K562 (cell line): ENCODE results near the gene RAE1. TPM values are rescaled to one million over a fixed set of nuclear protein-coding genes. Genes with fewer than 3 reads are reported as not detected.

Experiments
- ATAC-seq: fragments of 200-7000 bp; cut with Tn5 transposase; 3 replicates; pipeline ENCODE4 v1.9.1; 2020; ENCODE audit warnings: moderate library complexity
- BruUV-seq: library from RNA; stranded (reverse); fragments of 400-500 nt; replicated peaks from 2 replicates; lab custom pipeline; 2021; lab: Mats Ljungman, UMichigan
- CTCF ChIA-PET: fragments of 300-600 bp; formaldehyde crosslinking; extraction: SDS; loops from one replicate; lab custom pipeline; 2021; ENCODE audit warnings: low intra/inter-chr PET ratio; lab: Yijun Ruan, JAX
- POLR2A ChIA-PET: fragments of 300-600, 350-650 bp; sonication (Branson Sonifier 250); formaldehyde crosslinking; extraction: SDS; loops from one replicate; lab custom pipeline; 2021; ENCODE audit warnings: antibody characterized with exemption, inconsistent platforms; lab: Yijun Ruan, JAX
- DNase-seq, 4 experiments: peaks; one replicate each; pipeline versions ENCODE4 v3.0.0 to v3.0.0-alpha.2; 2011 to 2018; ENCODE audit warnings: low spot score in 3 of 4, mixed read lengths in 3 of 4; ENCODE audit errors: extremely low read depth in 1 of 4
- FAIRE-seq: peaks from 2 replicates; lab custom pipeline; 2011; peaks lifted over from hg19 to GRCh38; lab: Jason Lieb, UNC
- H2AFZ ChIP-seq: 2 replicates; pipeline ENCODE4 v1.6.0; 2011; ENCODE audit warnings: low read depth, low read length, control low read depth, inconsistent platforms
- H3K27ac ChIP-seq: fragments of 200-600 bp; 3 replicates; pipeline ENCODE4 v1.8.0; 2011; ENCODE audit warnings: low read depth, mild to moderate bottlenecking, control low read depth, inconsistent platforms, low read length, moderate library complexity, mixed read lengths; ENCODE audit errors: extremely low read depth
- H3K27me3 ChIP-seq, 2 experiments: fragments of 300-600 bp in 1 of 2; 2 replicates in 1 of 2; 3 replicates in 1 of 2; pipeline versions ENCODE4 v1.6.0 to v1.8.0; 2011; ENCODE audit warnings: inconsistent platforms in 2 of 2, low read length in 2 of 2, mild to moderate bottlenecking in 1 of 2, mixed read lengths in 1 of 2, moderate library complexity in 1 of 2; ENCODE audit not compliant: control insufficient read depth in 2 of 2, insufficient read depth in 2 of 2
- H3K36me3 ChIP-seq: fragments of 300-600 bp; 3 replicates; pipeline ENCODE4 v1.8.0; 2011; ENCODE audit warnings: mild to moderate bottlenecking, low read length, inconsistent platforms; ENCODE audit not compliant: control insufficient read depth, insufficient read depth
- H3K4me1 ChIP-seq, 2 experiments: fragments of 200-600 bp in 1 of 2; replicated peaks in 1 of 2; 2 replicates in 1 of 2; 3 replicates in 1 of 2; pipeline versions ENCODE4 v1.5.1 to v1.8.0; 2011; ENCODE audit warnings: inconsistent platforms in 2 of 2, low read length in 2 of 2, mild to moderate bottlenecking in 1 of 2, mixed read lengths in 1 of 2, moderate library complexity in 1 of 2; ENCODE audit not compliant: control insufficient read depth in 2 of 2, insufficient read depth in 2 of 2
- H3K4me2 ChIP-seq: 2 replicates; pipeline ENCODE4 v1.6.1; 2011; ENCODE audit warnings: low read length, control low read depth, inconsistent platforms, mixed read lengths; ENCODE audit not compliant: insufficient read depth
- H3K4me3 ChIP-seq: fragments of 200-600 bp; sonication (generic), shearing (Covaris generic); 2 replicates; pipeline ENCODE4 v1.5.1; 2016; ENCODE audit warnings: control low read depth, inconsistent platforms
- H3K79me2 ChIP-seq: fragments of 200-600 bp; 3 replicates; pipeline ENCODE4 v1.8.0; 2011; ENCODE audit warnings: low read length, inconsistent platforms; ENCODE audit not compliant: control insufficient read depth, insufficient read depth
- H3K9ac ChIP-seq, 2 experiments: 2 replicates each; pipeline versions ENCODE4 v1.6.0 to v1.6.1; 2011; ENCODE audit warnings: low read depth in 2 of 2, low read length in 2 of 2, control low read depth in 1 of 2, inconsistent platforms in 1 of 2, mild to moderate bottlenecking in 1 of 2, mixed read lengths in 1 of 2; ENCODE audit not compliant: insufficient read depth in 1 of 2
- H3K9me1 ChIP-seq: one replicate; pipeline ENCODE4 v1.6.0; 2011; ENCODE audit warnings: inconsistent platforms, mild to moderate bottlenecking, low read length, moderate library complexity; ENCODE audit not compliant: control insufficient read depth, insufficient read depth
- H3K9me3 ChIP-seq: replicated peaks from 2 replicates; pipeline ENCODE4 v1.5.1; 2011; ENCODE audit warnings: low read depth, low read length, inconsistent platforms; ENCODE audit not compliant: control insufficient read depth, insufficient read depth
- H4K20me1 ChIP-seq: replicated peaks from 2 replicates; pipeline ENCODE4 v1.6.1; 2011; ENCODE audit warnings: low read length, inconsistent platforms, mixed read lengths; ENCODE audit not compliant: control insufficient read depth, insufficient read depth
- EHMT2 ChIP-seq: fragments of 450-650 bp; IDR thresholded peaks from 2 replicates; pipeline ENCODE4 v1.6.1; 2018; ENCODE audit warnings: antibody characterized with exemption
- ELF1 ChIP-seq: fragments of 200-800 bp; sonication (Bioruptor generic); IDR thresholded peaks from 2 replicates; pipeline ENCODE4 v1.6.1; 2016; ENCODE audit warnings: missing genetic modification characterization, missing compliant biosample characterization
- MNT ChIP-seq, 2 experiments: fragments of 450-650 bp; conservative IDR thresholded peaks; 2 replicates each; pipeline ENCODE4 v1.6.1; 2017; ENCODE audit warnings: mild to moderate bottlenecking in 2 of 2, moderate library complexity in 2 of 2
- ZNF407 ChIP-seq: fragments of 450-650 bp; IDR thresholded peaks from 2 replicates; pipeline ENCODE4 v1.6.1; 2016; ENCODE audit warnings: low read depth
- ZNF518B ChIP-seq: fragments of 250-450 bp; sonication (Bioruptor Pico); IDR thresholded peaks from 2 replicates; pipeline ENCODE4 v1.5.0; 2021; ENCODE audit warnings: mild to moderate bottlenecking, moderate library complexity
- WGBS: fragments of 100-300 bp; shearing (Covaris generic); methylation state at CpG from one replicate; pipeline ENCODE4 v1.1.6; 2016; ENCODE audit warnings: low coverage, mixed read lengths; ENCODE audit not compliant: insufficient coverage; ENCODE audit errors: missing lambda C conversion rate; 5-methylcytosine and 5-hydroxymethylcytosine counted together
- in situ Hi-C: fragments of 300-500 bp; cut with MboI; formaldehyde crosslinking; loops from 4 replicates; pipeline ENCODE4 v1.15.0; 2018; ENCODE audit warnings: inconsistent platforms, mixed read lengths
- intact Hi-C: fragments of 100-400 bp; cut with micrococcal nuclease; formaldehyde crosslinking; loops from 2 replicates; pipeline ENCODE4 v1.14.2; 2022
- polyA plus RNA-seq, 8 experiments: library from polyadenylated mRNA; depleted of rRNA in 4 of 8; stranded (reverse) in 5 of 8; unstranded in 3 of 8; fragments of >200 nt; fragmentation: Nextera tagmentation in 2 of 8; fragmentation: Illumina TruSeq in 1 of 8; extraction: Ambion mirVana in 2 of 8; extraction: Trizol in 1 of 8; gene quantifications; 2 replicates each; pipeline versions ENCODE4 v1.2.1 to v1.2.3, GENCODE V29; 2011 to 2014; ENCODE audit warnings: inconsistent platforms in 1 of 8, missing spikeins in 1 of 8
- total RNA-seq, 7 experiments: library from RNA; depleted of rRNA in 6 of 7; stranded (reverse); fragments of >200 nt in 6 of 7; fragmentation: Illumina TruSeq in 2 of 7; extraction: Trizol in 2 of 7; gene quantifications; 2 replicates each; pipeline versions ENCODE4 v1.2.1 to v1.2.3, GENCODE V29; 2011 to 2021; ENCODE audit warnings: low replicate concordance in 1 of 7

RAE1 gene
- total and polyA plus RNA-seq, 9 of the 15 experiments (the other 6 are each of a cell fraction or from before 2014, with no cell fraction given), result 33.7 to 248 (median 77.7) TPM

GRCh38 chr20:57422254-57422653 is 71.2 kb downstream of the RAE1 start:
- no peak for TF ChIP-seq MNT (conservative IDR thresholded peaks at IDR 0.05)
- TF ChIP-seq EHMT2, result no peak
- TF ChIP-seq ELF1 (tag), result no peak
- no peak for TF ChIP-seq ZNF518B (CRISPR knock-in tag)
- TF ChIP-seq ZNF407, result no peak
- Histone ChIP-seq H3K27me3 (no peaks in the 10 kb centered on the region), H3K27ac (no peak overlapping the region), H3K9ac (no peak overlapping the region), H3K4me3 (no peak overlapping the region), H4K20me1 (no peaks in the 10 kb centered on the region), H3K4me2 (no peak overlapping the region), H3K9me3 (no peaks in the 10 kb centered on the region), H3K79me2 (no peaks in the 10 kb centered on the region), H3K36me3 (no peaks in the 10 kb centered on the region), H3K9me1 (no peaks in the 10 kb centered on the region), H2AFZ (no peak overlapping the region), H3K4me1 (peaks cover 25 to 37% of the 10 kb centered on the region in 2 experiments; a peak in 4 of 5 replicates)
- intact Hi-C loops (loop anchor here (5.0 kb wide), 1 partner anchor 40 kb away; no protein-coding TSS in a partner anchor), in situ Hi-C loops (no loop called here)
- no peak for ATAC-seq
- 32% methylated on average over 7 of the region's 7 CpGs for WGBS
- no TSS peak for BruUV-seq
- DNase-seq, result no peak
- ChIA-PET CTCF (no interaction called here), POLR2A (no interaction called here)
- FAIRE-seq, result no peak
